ENCODE data around the gene TNNC1.

DNA sequence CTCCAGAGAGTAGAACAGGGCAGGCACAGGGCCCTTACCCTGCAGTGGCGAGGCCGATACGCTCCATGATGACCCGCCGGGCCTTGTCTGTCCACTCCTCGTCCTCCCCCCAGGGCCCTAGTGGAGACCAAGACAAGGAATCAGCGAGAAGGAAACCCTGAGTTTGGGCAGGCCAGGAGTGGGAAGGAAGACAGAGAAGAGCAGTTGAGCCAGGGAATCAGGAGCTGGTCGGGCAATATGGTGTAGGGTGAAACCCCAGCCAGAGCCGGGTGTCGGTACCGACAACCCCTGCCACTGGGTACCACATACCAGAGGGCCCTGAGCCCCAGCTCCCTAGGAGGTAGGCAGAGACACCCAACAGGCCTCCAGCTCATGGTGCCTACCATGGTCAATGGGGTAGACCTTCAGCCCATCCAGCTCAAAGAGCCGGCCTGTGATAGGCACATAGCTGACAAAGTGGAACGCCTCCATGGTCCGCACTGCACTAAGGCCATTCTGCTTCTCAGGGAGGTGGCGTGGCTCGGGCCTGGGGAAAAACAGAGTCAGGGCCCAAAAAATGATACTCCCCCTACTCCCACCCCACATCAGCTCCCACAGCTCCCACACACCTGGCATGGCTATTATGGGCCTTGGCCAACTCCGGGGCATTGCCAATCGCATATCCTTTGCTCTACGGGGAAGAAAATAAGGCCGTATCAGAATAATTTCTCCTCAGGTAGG is 46.9 kb downstream of the TNNC1 start:
- TF ChIP-seq CTCF (IDR thresholded peaks at IDR 0.05; ENCODE audit: low read depth, low read length, missing input control) (no peak), EGR1 (IDR thresholded peaks at IDR 0.05; ENCODE audit: low read depth in 2 of 2) (no peak), JUND (IDR thresholded peaks at IDR 0.05) (no peak), RAD21 (IDR thresholded peaks at IDR 0.05) (no peak), GABPA (IDR thresholded peaks at IDR 0.05 in 1 of 2, conservative IDR thresholded peaks at IDR 0.05 in 1 of 2) (no peak), ZBTB33 (IDR thresholded peaks at IDR 0.05) (no peak)
- TF ChIP-seq, protein P1, sequence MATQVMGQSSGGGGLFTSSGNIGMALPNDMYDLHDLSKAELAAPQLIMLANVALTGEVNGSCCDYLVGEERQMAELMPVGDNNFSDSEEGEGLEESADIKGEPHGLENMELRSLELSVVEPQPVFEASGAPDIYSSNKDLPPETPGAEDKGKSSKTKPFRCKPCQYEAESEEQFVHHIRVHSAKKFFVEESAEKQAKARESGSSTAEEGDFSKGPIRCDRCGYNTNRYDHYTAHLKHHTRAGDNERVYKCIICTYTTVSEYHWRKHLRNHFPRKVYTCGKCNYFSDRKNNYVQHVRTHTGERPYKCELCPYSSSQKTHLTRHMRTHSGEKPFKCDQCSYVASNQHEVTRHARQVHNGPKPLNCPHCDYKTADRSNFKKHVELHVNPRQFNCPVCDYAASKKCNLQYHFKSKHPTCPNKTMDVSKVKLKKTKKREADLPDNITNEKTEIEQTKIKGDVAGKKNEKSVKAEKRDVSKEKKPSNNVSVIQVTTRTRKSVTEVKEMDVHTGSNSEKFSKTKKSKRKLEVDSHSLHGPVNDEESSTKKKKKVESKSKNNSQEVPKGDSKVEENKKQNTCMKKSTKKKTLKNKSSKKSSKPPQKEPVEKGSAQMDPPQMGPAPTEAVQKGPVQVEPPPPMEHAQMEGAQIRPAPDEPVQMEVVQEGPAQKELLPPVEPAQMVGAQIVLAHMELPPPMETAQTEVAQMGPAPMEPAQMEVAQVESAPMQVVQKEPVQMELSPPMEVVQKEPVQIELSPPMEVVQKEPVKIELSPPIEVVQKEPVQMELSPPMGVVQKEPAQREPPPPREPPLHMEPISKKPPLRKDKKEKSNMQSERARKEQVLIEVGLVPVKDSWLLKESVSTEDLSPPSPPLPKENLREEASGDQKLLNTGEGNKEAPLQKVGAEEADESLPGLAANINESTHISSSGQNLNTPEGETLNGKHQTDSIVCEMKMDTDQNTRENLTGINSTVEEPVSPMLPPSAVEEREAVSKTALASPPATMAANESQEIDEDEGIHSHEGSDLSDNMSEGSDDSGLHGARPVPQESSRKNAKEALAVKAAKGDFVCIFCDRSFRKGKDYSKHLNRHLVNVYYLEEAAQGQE (IDR thresholded peaks at IDR 0.05): no peak

Measured in liver (tissue), 3 donors.